ENCODE measurements around the gene ASAP3. TPM values are rescaled to one million over a fixed set of nuclear protein-coding genes. Genes with fewer than 3 reads are reported as not detected.

The ASAP3 gene
- total and polyA plus RNA-seq, 12 donors, result 22.4 to 122 (median 77.3) TPM

DNA sequence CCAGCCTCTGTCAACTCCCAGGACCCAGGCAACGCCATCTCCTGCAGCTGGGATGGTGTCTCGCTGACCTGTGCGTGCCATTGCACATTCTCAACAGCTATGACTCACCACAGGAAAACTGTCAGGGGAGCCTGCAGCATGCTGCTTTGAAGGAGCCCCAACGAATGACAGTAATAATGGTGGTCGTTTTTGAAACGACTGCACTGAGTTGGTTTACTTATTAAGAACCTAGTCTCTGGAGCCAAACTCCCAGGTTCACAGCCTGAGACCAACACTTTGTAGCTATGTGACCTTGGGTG lies 81.0 kb downstream of the ASAP3 start:
- H3K4me3 ChIP-seq, result no peak overlapping the region
- no peaks in the 10 kb centered on the region for H3K9me3 ChIP-seq (replicated peaks in 1 of 3)
- peak overlapping the region in 3 of 5 donors; percentile 33 to 87 (median 55) for H3K27ac ChIP-seq
- TF ChIP-seq, protein P1, sequence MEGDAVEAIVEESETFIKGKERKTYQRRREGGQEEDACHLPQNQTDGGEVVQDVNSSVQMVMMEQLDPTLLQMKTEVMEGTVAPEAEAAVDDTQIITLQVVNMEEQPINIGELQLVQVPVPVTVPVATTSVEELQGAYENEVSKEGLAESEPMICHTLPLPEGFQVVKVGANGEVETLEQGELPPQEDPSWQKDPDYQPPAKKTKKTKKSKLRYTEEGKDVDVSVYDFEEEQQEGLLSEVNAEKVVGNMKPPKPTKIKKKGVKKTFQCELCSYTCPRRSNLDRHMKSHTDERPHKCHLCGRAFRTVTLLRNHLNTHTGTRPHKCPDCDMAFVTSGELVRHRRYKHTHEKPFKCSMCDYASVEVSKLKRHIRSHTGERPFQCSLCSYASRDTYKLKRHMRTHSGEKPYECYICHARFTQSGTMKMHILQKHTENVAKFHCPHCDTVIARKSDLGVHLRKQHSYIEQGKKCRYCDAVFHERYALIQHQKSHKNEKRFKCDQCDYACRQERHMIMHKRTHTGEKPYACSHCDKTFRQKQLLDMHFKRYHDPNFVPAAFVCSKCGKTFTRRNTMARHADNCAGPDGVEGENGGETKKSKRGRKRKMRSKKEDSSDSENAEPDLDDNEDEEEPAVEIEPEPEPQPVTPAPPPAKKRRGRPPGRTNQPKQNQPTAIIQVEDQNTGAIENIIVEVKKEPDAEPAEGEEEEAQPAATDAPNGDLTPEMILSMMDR (IDR thresholded peaks at IDR 0.05), result no peak
- TF ChIP-seq POLR2A (IDR thresholded peaks at IDR 0.05), result no peak
- H3K27me3 ChIP-seq, result no peaks in the 10 kb centered on the region
- WGBS, 4 donors, result 9 to 41% (median 11%) methylated on average over 4 to 6 of the region's 6 CpGs
- intact Hi-C loops (cut with DNase I), result loop anchor here in 1 of 2 donors (10.0 kb wide), 1 partner anchor 68 kb away; no protein-coding TSS in a partner anchor
- DNase-seq, result peak in 6 of 7 donors; percentile 66 to 75 (median 72)
- no peaks in the 10 kb centered on the region for H3K36me3 ChIP-seq (replicated peaks in 1 of 2)
- H3K4me1 ChIP-seq (replicated peaks in 1 of 2), result peaks cover 16 to 52% of the 10 kb centered on the region in 2 donors

DNA sequence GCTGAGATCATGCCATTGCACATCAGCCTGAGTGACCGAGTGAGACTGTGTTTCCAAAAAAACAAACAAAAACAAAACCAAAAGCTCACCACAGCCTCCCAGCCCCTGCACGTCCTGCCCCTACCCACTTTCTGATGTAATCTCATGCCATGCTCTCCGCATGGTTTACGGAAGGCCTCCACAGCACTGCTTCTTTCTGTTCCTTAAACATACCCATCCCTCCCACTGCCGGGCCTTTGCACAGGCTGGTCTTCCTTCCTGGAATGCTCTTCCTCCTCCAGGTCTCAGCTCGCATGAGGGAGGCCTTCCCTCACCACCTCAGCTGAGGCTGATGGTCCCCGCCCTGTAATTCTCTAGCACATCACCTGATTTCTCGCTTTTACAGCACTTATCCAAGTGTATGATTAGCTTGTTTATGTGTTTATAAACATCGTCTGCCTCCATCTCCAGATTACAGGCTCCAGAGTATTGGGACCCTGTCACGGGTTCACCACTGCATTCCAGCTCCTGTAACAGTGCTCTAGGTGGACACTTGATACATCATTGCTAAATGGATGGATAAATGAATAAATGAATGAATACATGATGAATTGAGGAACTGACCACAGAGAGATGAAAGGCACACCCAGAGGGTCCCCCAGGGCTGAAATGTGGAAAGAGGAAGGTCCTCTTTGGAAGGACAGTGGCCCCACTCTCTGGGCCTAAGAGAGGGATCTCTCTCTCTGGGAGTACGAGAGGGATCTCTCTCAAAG lies 81.5 kb downstream of the ASAP3 start:
- no peak for TF ChIP-seq POLR2A (IDR thresholded peaks at IDR 0.05)
- TF ChIP-seq, protein P1 (IDR thresholded peaks at IDR 0.05), result peak in 1 of 6 experiments; percentile 4
- H3K27ac ChIP-seq, result peak overlapping the region in 3 of 5 donors; percentile 33 to 87 (median 55)
- DNase-seq, result peak in 2 of 7 donors; percentile 35 to 44
- peaks cover 0 to under 1% of the 10 kb centered on the region in 2 donors for H3K36me3 ChIP-seq (replicated peaks in 1 of 2)
- H3K4me1 ChIP-seq (replicated peaks in 1 of 2), result peaks cover 16 to 52% of the 10 kb centered on the region in 2 donors
- no peaks in the 10 kb centered on the region for H3K9me3 ChIP-seq (replicated peaks in 1 of 3)
- no peak overlapping the region for H3K4me3 ChIP-seq
- intact Hi-C loops (cut with DNase I), result loop anchor here in 1 of 2 donors (10.0 kb wide), 1 partner anchor 68 kb away; no protein-coding TSS in a partner anchor
- WGBS, 4 donors, result 69 to 80% (median 77%) methylated on average over 11 of the region's 11 CpGs
- H3K27me3 ChIP-seq, result no peaks in the 10 kb centered on the region

DNA sequence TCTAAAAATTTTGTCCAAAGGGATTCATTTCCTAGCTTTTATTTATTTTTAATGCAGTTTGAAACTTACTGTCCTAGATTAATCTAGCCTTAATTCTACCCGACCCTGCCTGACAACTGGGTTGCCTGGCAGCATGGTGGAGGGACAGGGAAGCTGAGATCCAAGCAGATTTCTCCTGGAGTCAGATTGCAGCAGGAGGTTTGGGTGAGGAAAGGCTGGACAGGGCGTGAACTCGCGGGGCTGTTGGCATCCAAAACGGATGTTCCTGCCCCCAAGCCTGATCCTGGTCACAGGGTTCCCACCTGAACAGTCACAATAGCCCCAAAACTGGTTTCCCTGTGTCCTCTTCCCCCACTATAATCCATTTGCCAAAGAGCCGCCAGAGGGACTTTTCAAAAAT lies 82.7 kb downstream of the ASAP3 start:
- peaks cover 0 to 7% of the 10 kb centered on the region in 2 donors for H3K36me3 ChIP-seq (replicated peaks in 1 of 2)

More for the DNA sequence above, 82.7 kb downstream of the ASAP3 start:
- H3K27ac ChIP-seq, result peak overlapping the region in 2 of 5 donors; percentile 55 to 87
- intact Hi-C loops (cut with DNase I), result loop anchor here in 1 of 2 donors (10.0 kb wide), 1 partner anchor 67 kb away; no protein-coding TSS in a partner anchor
- no peaks in the 10 kb centered on the region for H3K9me3 ChIP-seq (replicated peaks in 1 of 3)
- TF ChIP-seq POLR2A (IDR thresholded peaks at IDR 0.05), result no peak
- TF ChIP-seq, protein P1 (IDR thresholded peaks at IDR 0.05), result no peak
- H3K27me3 ChIP-seq, result no peaks in the 10 kb centered on the region
- peaks cover 16 to 52% of the 10 kb centered on the region in 2 donors for H3K4me1 ChIP-seq (replicated peaks in 1 of 2)
- no peak overlapping the region for H3K4me3 ChIP-seq
- no peak for DNase-seq
- 81 to 87% (median 83%) methylated on average over 6 of the region's 6 CpGs for WGBS, 4 donors

Data from adrenal gland (tissue), 12 donors.